Activated CD4-positive, CD25-positive, alpha-beta regulatory T cell (primary cell): ENCODE data around the gene P3R3URF.
A peak's percentile ranks its signal among the peaks of the same experiment; 100 is the strongest.

ENCODE experiments used
- DNase-seq, 4 experiments: peaks; one replicate each; lab custom pipeline; 2025; lab: John Stamatoyannopoulos, UW

P3R3URF gene

DNA sequence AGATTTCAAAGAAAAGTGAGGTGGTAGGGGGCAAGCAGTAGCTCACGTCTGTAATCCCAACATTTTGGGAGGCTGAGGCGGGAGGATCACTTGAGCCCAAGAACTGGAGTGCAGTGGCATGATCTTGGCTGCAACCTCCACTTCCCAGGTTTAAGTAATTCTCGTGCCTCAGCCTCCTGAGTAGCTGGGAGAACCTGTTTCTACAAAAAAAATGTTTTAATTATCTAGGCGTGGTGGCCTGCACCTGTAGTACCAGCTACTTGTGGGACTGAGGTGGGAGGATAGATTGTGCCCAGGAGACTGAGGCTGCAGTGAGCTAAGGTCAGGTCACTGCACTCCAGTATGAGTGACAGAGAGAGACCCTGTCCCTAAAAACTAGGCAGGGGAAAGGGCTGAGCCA is 4.0 kb downstream of the P3R3URF start:
- DNase-seq: no peak

GRCh38 chr1:46171871-46172270 is 4.4 kb downstream of the P3R3URF start:
- no peak for DNase-seq

- DNase-seq: no peak
These were observed 4.9 kb downstream of the P3R3URF start for GRCh38 chr1:46171351-46171750.

DNA sequence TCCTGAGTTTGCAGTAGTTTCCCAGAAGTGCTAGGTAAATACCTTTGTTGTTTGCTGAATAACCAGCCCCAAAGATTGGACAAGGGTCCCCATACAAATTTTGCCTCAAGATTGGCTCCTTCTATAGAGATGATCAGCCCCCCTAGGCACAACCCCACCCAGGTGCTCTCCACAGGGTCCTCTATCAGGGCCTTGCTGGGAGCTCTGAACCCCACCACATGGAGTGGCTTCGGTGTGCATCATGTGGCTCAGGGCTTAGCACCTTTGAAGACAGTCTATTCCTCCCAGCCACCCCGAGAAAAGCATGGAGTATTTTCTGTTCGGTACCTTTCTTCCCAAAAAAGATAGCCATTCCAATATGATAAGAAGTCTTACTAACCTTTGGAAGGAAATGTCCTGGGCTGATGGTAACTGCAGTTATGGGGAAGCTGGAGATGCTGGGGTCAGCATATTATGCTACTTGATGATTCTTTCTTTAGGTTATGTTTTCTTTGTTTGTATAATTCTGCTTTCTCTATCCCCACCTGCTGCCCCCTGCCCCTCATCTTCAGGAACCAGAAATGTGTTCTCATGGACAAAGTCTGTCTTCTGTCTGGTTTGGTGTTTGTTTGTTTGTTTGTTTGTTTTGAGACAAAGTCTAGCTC is 6.4 kb downstream of the P3R3URF start:
- DNase-seq: no peak

GRCh38 chr1:46168477-46168876 is 7.8 kb downstream of the P3R3URF start:
- no peak for DNase-seq

GRCh38 chr1:46166521-46167462 is 9.5 kb downstream of the P3R3URF start:
- DNase-seq: peak in 3 of 4 experiments; percentile 16 to 47 (median 40)

DNA sequence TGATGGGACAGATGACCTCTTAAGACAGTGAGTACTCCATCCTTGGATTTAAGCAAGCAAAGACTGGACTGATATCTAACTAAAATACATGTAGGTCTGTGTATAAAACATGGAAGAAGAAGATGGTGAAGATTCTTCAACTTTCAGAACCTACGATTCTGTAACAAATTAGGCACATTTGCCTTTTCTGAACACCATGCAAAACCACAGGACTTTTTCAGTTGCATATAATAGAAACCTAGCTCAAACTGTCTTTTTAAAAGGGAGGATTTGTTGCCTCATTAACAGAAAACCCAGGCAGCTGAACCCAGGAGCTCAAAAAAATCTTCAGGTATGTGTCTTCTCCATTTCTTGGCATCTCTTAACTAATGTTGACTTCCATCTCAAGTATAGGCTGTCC is 16.1 kb downstream of the P3R3URF start:
- DNase-seq: no peak

GRCh38 chr1:46159516-46159915 is 16.8 kb downstream of the P3R3URF start:
- no peak for DNase-seq

DNA sequence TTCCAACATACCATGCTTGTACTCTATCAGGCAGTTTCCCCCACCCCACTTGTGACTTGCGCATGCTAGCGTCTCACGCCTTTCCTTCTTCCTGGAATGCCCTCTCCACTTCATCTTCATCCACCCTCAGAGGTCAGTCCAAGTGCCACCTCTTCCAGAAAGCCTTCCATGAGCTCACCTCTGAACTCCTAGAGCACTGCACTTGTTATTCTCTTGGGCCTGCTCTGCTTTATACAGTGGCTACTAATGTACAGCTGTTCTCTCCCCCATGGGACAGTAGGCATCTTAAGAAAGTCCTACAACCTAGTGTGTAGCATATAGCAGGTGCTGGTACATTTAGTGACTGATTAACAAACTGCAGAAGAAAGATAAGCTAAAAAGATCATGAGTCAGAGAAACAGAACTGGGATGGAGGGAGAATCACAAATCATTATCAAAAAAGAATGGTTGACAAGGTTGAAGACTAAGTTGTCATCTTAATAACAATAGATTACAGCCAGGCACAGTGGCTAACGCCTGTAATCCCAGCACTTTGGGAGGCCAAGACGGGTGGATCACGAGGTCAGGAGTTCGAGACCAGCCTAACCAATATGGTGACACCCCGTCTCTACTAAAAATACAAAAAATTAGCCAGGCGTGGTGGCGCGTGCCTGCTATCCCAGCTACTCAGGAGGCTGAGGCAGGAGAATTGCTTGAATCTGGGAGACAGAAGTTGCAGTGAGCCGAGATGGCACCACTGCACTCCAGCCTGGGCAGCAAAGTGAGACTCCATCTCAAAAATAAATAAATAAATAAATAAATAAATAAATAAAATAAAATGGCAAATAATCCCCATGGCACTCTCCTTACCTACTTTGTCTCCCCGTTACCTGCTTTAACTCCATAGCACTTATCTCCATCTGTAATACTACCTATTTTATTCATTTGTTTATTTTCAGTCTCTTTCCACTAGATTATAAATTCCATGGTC is 17.7 kb downstream of the P3R3URF start:
- no peak for DNase-seq

DNA sequence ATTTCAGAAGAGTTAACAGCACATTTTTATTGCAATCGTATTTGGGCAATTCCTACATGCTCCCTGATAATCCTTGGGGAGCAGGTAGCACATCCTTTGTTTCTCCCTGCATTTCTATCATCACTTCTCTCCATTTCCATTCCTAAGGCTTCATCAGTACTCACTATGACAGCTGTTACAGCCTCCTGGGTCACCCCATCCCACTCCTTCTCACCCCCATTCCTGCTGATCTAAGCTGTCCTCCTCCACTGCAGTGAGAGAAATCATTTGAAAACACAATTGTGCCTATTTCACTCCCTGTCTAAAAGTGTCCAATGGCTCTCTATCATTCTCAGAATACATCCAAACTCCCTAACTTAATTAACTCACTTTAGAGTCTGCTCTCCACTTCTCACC is 18.4 kb downstream of the P3R3URF start:
- no peak for DNase-seq

DNA sequence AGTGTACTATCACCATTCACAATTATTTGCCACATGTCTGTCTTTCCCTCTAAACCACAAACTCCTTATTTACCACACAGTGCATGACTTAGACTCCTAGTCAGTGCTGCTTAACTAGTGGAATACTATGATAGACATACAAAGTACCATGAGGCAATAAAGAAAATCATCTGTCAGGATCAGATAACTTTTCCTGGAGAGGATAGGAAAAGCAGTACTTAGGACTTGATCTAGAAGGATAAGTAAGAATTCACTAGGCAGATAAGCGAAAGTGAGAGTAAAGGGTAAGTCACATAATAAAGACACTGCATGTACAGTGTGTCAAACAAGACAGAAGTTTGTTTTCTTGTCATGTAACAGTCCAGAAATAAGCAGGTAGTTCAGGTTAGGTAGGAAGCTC is 22.6 kb downstream of the P3R3URF start:
- no peak for DNase-seq

GRCh38 chr1:46153228-46153627 is 23.1 kb downstream of the P3R3URF start:
- no peak for DNase-seq

DNA sequence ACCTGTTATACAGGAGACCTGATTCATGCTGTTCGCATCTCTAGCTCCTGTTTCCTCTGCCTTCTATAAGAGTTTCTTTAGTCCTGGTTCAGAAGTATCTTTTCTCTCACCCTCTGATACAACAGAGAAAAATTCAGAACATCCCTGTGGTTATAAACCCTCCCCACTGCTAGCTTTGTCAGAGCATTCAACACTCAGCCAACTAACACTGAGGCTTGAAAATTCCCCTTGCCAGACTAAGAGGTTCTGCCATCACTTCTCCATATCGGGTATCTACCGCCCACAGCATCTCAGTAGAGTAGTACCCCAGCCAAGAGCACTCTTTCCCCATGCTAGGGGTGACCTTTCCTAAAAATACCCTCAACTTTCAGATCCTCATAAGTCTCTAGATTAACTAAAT is 24.3 kb downstream of the P3R3URF start:
- DNase-seq: no peak

GRCh38 chr1:46150085-46150484 is 26.2 kb downstream of the P3R3URF start:
- no peak for DNase-seq

GRCh38 chr1:46148318-46148717 is 28.0 kb downstream of the P3R3URF start:
- DNase-seq: no peak

GRCh38 chr1:46137916-46138315 is 38.4 kb downstream of the P3R3URF start:
- DNase-seq: no peak

DNA sequence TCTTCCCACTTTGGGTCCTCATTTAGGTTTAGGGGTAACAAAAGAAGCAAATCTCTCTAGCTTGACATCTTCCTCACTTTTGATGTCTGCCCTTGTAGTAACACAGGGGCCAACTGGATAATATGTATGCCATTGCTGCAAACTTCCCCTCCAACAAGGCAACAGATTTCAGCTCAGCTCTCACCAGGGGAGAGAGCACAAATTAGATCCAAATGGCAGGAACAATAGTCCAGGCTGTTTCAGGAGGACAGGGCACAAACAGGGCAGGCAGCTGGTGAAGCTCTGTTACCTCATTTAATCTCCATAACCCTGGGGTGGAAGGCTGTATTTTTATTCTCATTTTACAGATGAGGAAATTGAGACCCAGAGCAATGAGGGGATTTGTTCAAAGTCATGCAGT is 39.6 kb downstream of the P3R3URF start:
- no peak for DNase-seq

- no peak for DNase-seq
These were observed 41.5 kb downstream of the P3R3URF start for GRCh38 chr1:46134660-46135331.

DNA sequence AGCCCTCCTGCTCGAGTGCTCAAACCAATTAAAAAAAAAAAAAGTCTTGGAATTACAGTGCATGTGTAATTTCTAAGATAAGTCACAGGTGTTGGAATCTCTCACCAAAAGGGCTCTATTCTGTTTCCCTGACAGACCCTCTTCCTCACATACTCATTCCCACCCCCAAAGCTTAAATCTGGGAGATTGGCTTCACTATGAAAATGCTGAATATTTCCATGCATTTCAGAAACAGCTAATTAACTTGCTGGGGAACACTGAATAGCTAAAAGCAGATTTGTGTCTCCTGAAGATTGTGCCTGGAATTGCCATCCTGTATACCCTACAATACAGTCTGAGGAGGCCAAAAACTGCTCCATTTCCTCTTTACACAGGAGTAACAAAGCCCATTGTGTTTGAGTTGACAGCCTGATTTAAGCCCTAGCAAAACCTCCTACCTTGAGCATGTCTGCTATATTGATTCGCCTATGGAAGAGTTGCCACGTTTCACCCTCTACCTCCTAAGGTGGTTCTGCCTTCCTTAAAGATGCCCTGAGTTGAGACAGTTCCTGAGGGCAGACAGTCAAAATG is 42.4 kb downstream of the P3R3URF start:
- DNase-seq: no peak

DNA sequence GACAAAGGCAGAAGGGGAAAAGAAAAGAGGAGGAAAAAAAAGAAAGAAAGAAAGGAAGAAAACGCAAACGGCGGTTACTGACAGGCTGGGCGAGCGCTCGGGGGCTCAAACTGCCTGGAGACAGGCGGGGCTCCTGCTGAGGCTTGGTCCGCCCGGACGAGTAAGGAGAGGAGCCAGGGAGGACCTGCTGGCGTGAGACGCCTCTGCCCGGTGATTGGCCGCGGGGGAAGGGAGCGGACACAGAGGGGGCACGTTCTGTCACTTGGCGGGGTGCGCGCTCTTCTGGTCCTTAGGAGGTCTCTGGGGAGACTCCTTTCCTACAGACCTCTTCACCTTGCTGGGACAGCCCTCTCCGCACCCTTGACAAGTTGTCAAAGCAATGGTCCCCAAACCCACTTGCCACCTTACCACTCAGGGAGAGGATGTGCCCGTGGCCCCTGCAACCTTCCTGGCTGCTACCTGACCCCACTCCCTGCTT is 43.1 kb downstream of the P3R3URF start:
- DNase-seq: peak in 1 of 4 experiments; percentile 41

- peak; percentile 46 to 71 (median 64) for DNase-seq
These were observed 43.6 kb downstream of the P3R3URF start, which contains the start of gene PIK3R3 for GRCh38 chr1:46132529-46133180. Gene PIK3R3 (minus strand): TSS chr1:46132629. CDS start chr1:46131952, 677 bp downstream.
